Activated CD8-positive, alpha-beta T cell treated with anti-CD3 and anti-CD28 coated beads, Interleukin-2, amount 10 ng/mL, durations not matched to agents 7 days and 5 days (primary cell): ENCODE data around the gene PDE3A. TPM values are rescaled to one million over a fixed set of nuclear protein-coding genes. Genes with fewer than 3 reads are reported as not detected.

ENCODE experiments used
- ATAC-seq: fragments of 150-1000 bp; cut with Tn5 transposase; one replicate; pipeline ENCODE4 v1.10.0; 2021; ENCODE audit warnings: moderate library complexity
- CTCF ChIA-PET: fragments of 350-600 bp; sonication (Branson Sonifier 250); formaldehyde crosslinking; loops from one replicate; lab custom pipeline; 2021; ENCODE audit warnings: antibody characterized with exemption; lab: Charles Lee
- POLR2A ChIA-PET: fragments of 350-600 bp; sonication (Branson Sonifier 250); formaldehyde crosslinking; loops from one replicate; lab custom pipeline; 2021; ENCODE audit warnings: antibody characterized with exemption; lab: Charles Lee
- DNase-seq: peaks from one replicate; pipeline ENCODE4 v3.0.0-alpha.2; 2020
- H3K27ac Mint-ChIP-seq: one replicate; pipeline ENCODE4 v1.8.0; 2021; ENCODE audit warnings: mild to moderate bottlenecking, mixed read lengths
- H3K27me3 Mint-ChIP-seq: one replicate; pipeline ENCODE4 v1.8.0; 2021; ENCODE audit warnings: low read depth, mixed read lengths
- H3K36me3 Mint-ChIP-seq: one replicate; pipeline ENCODE4 v1.8.0; 2021; ENCODE audit warnings: low read depth, mixed read lengths
- H3K4me1 Mint-ChIP-seq: one replicate; pipeline ENCODE4 v1.8.0; 2021; ENCODE audit warnings: low read depth, mixed read lengths
- H3K4me3 Mint-ChIP-seq: one replicate; pipeline ENCODE4 v1.8.0; 2021; ENCODE audit warnings: mild to moderate bottlenecking, mixed read lengths
- H3K9me3 Mint-ChIP-seq: one replicate; pipeline ENCODE4 v1.8.0; 2022; ENCODE audit warnings: mixed read lengths; ENCODE audit not compliant: insufficient read depth
- total RNA-seq, 2 experiments: library from RNA; stranded (reverse); gene quantifications; one replicate each; pipeline ENCODE4 v1.2.3, GENCODE V29; 2021

PDE3A gene
- total RNA-seq, 2 experiments from 2014 or later, result not detected

DNA sequence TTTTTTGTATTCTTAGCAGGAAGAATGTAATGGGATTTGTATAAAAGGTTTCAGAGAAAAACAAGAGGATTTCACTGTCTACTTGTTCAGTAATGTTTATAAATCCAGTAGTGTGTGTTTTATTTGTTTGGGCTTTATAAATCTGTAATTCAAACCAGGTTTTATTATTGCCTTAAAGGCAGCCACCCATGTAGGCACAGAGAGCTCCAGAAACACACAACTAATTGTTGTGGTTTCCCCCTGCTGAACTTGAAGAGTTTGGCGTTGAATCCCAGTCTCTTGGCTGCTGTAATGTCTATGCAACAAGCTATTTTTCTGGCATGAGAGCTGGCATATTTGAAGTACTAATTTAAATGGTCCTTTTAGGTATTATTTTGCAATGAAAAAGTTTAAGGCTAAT is 263.4 kb downstream of the PDE3A start:
- DNase-seq (no peak), ATAC-seq (no peak)
- H3K4me1 Mint-ChIP-seq, result no peaks in the 10 kb centered on the region
- CTCF ChIA-PET, result no interaction called here
- POLR2A ChIA-PET, result no interaction called here
- no peaks in the 10 kb centered on the region for H3K36me3 Mint-ChIP-seq
- H3K9me3 Mint-ChIP-seq, result no peaks in the 10 kb centered on the region
- no peak overlapping the region for H3K4me3 Mint-ChIP-seq
- H3K27ac Mint-ChIP-seq, result no peak overlapping the region
- H3K27me3 Mint-ChIP-seq, result no peaks in the 10 kb centered on the region

GRCh38 chr12:20641106-20641505 is 272.8 kb downstream of the PDE3A start:
- ATAC-seq, result no peak
- no peaks in the 10 kb centered on the region for H3K36me3 Mint-ChIP-seq
- POLR2A ChIA-PET, result no interaction called here

DNA sequence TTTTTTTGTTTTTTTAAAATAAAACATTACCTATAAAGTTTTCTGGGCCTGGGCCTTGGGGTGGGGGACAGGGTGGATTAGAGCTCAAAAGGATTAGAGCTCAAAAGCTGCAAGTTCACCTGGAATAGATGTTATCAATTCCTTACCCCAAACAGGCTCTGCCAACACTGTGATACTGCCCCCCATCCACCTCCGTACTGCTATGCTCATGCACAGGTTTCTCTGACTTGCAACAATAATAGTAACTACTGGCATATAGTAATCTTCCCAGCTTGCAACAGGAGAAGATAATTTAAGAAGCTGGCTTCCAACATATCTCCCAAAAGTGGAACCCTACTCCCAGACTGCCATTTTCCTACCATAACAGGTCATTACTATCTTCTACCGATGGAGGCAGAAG is 275.5 kb downstream of the PDE3A start:
- POLR2A ChIA-PET, result interaction anchor here (0.6 kb wide), 1 partner anchor 10 kb away, joined by 3 read pairs; no protein-coding TSS in a partner anchor
- no peak overlapping the region for H3K27ac Mint-ChIP-seq
- CTCF ChIA-PET, result no interaction called here
- no peak for ATAC-seq
- H3K27me3 Mint-ChIP-seq, result no peaks in the 10 kb centered on the region
- H3K36me3 Mint-ChIP-seq, result no peaks in the 10 kb centered on the region
- H3K4me1 Mint-ChIP-seq, result no peaks in the 10 kb centered on the region
- H3K9me3 Mint-ChIP-seq, result no peaks in the 10 kb centered on the region
- no peak overlapping the region for H3K4me3 Mint-ChIP-seq
- DNase-seq, result no peak

More at GRCh38 chr12:20641106-20641505, 272.8 kb downstream of the PDE3A start:
- H3K9me3 Mint-ChIP-seq, result no peaks in the 10 kb centered on the region
- no peak overlapping the region for H3K4me3 Mint-ChIP-seq
- H3K4me1 Mint-ChIP-seq, result no peaks in the 10 kb centered on the region
- CTCF ChIA-PET, result no interaction called here
- H3K27me3 Mint-ChIP-seq, result no peaks in the 10 kb centered on the region
- H3K27ac Mint-ChIP-seq, result no peak overlapping the region
- no peak for DNase-seq

DNA sequence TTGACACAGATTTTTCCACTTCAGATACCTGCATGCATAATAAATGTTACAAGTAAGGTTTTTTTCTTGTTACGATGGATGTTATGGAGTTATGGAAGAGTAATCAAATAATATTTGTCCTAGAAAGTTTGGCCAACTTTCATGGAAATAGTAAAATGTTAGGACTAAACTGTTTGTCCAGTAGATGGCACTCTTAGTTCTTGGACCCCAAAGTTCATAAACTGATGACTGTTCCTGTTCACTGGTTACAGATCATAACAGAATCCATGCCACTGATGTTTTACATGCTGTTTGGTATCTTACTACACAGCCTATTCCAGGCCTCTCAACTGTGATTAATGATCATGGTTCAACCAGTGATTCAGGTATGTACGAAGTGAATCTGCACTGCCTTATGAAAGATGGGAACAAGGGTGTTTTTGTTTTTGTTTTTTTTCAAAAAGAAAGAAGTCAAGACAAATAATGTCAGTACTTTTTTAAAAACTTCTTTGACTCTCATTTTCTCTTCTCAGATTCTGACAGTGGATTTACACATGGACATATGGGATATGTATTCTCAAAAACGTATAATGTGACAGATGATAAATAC is 278.0 kb downstream of the PDE3A start:
- no peaks in the 10 kb centered on the region for H3K27me3 Mint-ChIP-seq
- ChIA-PET CTCF (no interaction called here), POLR2A (no interaction called here)
- ATAC-seq (no peak), DNase-seq (no peak)
- no peaks in the 10 kb centered on the region for H3K4me1 Mint-ChIP-seq
- no peaks in the 10 kb centered on the region for H3K36me3 Mint-ChIP-seq
- H3K4me3 Mint-ChIP-seq, result no peak overlapping the region
- H3K27ac Mint-ChIP-seq, result no peak overlapping the region
- H3K9me3 Mint-ChIP-seq, result no peaks in the 10 kb centered on the region

DNA sequence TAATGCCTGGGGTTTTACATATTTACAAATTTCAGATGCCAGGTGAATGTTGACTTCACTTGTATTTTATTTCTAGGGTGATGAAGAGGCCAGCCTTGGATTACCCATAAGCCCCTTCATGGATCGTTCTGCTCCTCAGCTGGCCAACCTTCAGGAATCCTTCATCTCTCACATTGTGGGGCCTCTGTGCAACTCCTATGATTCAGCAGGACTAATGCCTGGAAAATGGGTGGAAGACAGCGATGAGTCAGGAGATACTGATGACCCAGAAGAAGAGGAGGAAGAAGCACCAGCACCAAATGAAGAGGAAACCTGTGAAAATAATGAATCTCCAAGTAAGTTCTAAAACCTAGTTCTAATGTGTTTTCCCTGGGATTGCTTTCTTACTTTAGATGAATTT is 285.5 kb downstream of the PDE3A start:
- ChIA-PET POLR2A (no interaction called here), CTCF (no interaction called here)
- no peaks in the 10 kb centered on the region for H3K36me3 Mint-ChIP-seq
- no peak for ATAC-seq
- H3K4me1 Mint-ChIP-seq, result no peaks in the 10 kb centered on the region
- DNase-seq, result no peak
- H3K4me3 Mint-ChIP-seq, result no peak overlapping the region
- H3K9me3 Mint-ChIP-seq, result no peaks in the 10 kb centered on the region
- H3K27me3 Mint-ChIP-seq, result no peaks in the 10 kb centered on the region
- no peak overlapping the region for H3K27ac Mint-ChIP-seq

- Mint-ChIP-seq H3K4me3 (no peak overlapping the region), H3K4me1 (no peaks in the 10 kb centered on the region), H3K27me3 (no peaks in the 10 kb centered on the region), H3K36me3 (no peaks in the 10 kb centered on the region), H3K27ac (no peak overlapping the region), H3K9me3 (no peaks in the 10 kb centered on the region)
- POLR2A ChIA-PET, result interaction anchor here (0.6 kb wide), 1 partner anchor 23 kb away, joined by 5 read pairs; no protein-coding TSS in a partner anchor
- CTCF ChIA-PET, result no interaction called here
- ATAC-seq (no peak), DNase-seq (no peak)
Observed at GRCh38 chr12:20656600-20656999, 288.3 kb downstream of the PDE3A start.

- CTCF ChIA-PET, result no interaction called here
Observed at GRCh38 chr12:20657496-20657895, 289.2 kb downstream of the PDE3A start.

DNA sequence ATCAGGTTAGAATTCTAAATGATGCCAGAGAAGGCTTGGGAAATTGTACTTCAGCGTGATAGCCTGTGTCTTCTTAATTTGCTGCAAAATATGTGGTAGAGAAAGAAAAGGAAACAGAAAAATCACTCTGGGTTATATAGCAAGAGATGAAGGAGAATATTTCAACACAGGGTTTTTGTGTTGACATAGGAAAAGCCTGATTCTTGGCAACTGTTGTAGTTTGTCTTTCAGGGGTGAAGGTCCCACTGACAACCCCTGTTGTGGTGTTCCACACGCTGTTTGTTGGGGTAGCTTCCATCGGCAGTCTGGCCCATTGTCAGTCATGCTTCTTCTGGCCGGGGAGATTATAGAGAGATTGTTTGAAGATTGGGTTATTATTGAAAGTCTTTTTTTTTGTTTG is 313.0 kb downstream of the PDE3A start:
- no peak overlapping the region for H3K4me3 Mint-ChIP-seq
- POLR2A ChIA-PET, result no interaction called here
- no peak for ATAC-seq
- H3K27me3 Mint-ChIP-seq, result no peaks in the 10 kb centered on the region
- no peak overlapping the region for H3K27ac Mint-ChIP-seq
- H3K9me3 Mint-ChIP-seq, result peaks cover 6% of the 10 kb centered on the region
- H3K4me1 Mint-ChIP-seq, result no peaks in the 10 kb centered on the region
- H3K36me3 Mint-ChIP-seq, result no peaks in the 10 kb centered on the region
- CTCF ChIA-PET, result no interaction called here
- no peak for DNase-seq

More at GRCh38 chr12:20657496-20657895, 289.2 kb downstream of the PDE3A start:
- Mint-ChIP-seq H3K4me3 (no peak overlapping the region), H3K27ac (no peak overlapping the region), H3K27me3 (no peaks in the 10 kb centered on the region), H3K4me1 (no peaks in the 10 kb centered on the region), H3K9me3 (peaks cover 6% of the 10 kb centered on the region), H3K36me3 (no peaks in the 10 kb centered on the region)
- POLR2A ChIA-PET, result no interaction called here
- DNase-seq (no peak), ATAC-seq (no peak)

DNA sequence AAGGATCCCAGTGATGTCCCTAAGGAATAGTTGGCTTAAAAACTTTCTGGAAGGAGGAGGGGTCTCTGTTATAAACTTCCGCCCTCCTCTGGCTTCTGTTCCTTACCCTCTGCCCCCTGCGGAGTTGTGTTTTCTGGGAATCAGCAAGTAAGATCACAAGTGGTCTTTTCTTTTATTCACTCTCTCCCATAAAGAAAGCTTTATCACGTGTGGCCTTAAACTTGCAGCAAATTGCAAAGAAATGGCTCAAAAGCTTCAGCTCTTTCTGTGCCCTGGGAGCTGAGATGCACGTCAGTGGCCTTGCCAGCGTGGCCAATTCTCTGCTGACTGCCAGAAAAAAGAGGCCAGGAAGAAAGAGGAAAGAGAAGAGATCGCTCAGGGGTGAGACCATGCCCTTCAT is 326.9 kb downstream of the PDE3A start, which contains the start of gene SLCO1C1:
Gene SLCO1C1, plus strand, starts transcription at position 101 of the 400 bp plus-strand sequence. CDS start 4,245 bp downstream, outside the sequence.
- ChIA-PET POLR2A (no interaction called here), CTCF (no interaction called here)
- Mint-ChIP-seq H3K27me3 (no peaks in the 10 kb centered on the region), H3K9me3 (no peaks in the 10 kb centered on the region), H3K4me3 (no peak within 1 kb of the TSS), H3K4me1 (no peaks in the 10 kb centered on the region), H3K27ac (no peak within 1 kb of the TSS), H3K36me3 (no peaks in the 10 kb centered on the region)
- DNase-seq (no peak), ATAC-seq (no peak)

GRCh38 chr12:20696181-20696905 is 328.0 kb downstream of the PDE3A start:
- POLR2A ChIA-PET, result no interaction called here
- no peaks in the 10 kb centered on the region for H3K9me3 Mint-ChIP-seq
- no peaks in the 10 kb centered on the region for H3K36me3 Mint-ChIP-seq
- no peaks in the 10 kb centered on the region for H3K4me1 Mint-ChIP-seq
- CTCF ChIA-PET, result no interaction called here
- ATAC-seq (no peak), DNase-seq (no peak)
- H3K27me3 Mint-ChIP-seq, result no peaks in the 10 kb centered on the region
- H3K27ac Mint-ChIP-seq, result no peak overlapping the region
- H3K4me3 Mint-ChIP-seq, result no peak overlapping the region

DNA sequence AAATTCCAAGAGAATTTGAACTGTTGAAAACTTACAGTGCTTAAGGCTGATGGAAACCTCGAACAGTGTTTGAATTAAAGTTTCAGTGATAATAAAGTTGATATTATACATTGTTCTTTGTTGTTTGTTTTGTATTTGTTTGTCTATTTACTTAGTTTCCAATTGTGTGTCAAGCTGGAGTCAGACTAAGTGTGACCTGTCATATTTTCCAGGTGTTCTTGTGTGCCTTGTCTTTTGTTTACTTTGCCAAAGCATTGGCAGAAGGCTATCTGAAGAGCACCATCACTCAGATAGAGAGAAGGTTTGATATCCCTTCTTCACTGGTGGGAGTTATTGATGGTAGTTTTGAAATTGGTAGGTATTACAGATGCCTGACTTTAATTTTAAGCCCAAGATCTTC is 332.8 kb downstream of the PDE3A start:
- CTCF ChIA-PET, result no interaction called here
- POLR2A ChIA-PET, result no interaction called here
- no peak overlapping the region for H3K27ac Mint-ChIP-seq
- no peaks in the 10 kb centered on the region for H3K27me3 Mint-ChIP-seq
- H3K4me3 Mint-ChIP-seq, result no peak overlapping the region
- ATAC-seq (no peak), DNase-seq (no peak)
- no peaks in the 10 kb centered on the region for H3K36me3 Mint-ChIP-seq
- no peaks in the 10 kb centered on the region for H3K9me3 Mint-ChIP-seq
- H3K4me1 Mint-ChIP-seq, result no peaks in the 10 kb centered on the region

DNA sequence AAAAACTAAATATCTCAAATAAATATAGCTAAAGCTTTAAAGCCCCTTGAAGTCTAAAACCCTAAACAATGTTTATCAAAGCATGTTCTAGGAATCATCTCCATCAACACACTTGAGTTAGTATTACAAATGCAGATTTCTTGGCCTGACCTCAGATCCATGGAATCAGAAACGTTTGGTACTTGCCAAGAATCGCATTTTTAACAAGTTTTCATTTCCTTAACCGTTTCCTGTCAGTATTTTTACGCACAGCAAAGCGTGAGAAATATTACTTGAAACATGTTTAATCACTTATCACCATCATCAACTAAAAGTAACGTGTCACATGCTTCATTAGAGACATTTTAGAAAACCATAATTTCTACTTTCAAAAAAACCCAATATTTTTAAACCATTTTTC is 336.5 kb downstream of the PDE3A start:
- no peak for DNase-seq
- Mint-ChIP-seq H3K4me1 (no peaks in the 10 kb centered on the region), H3K36me3 (no peaks in the 10 kb centered on the region), H3K4me3 (no peak overlapping the region), H3K27ac (no peak overlapping the region), H3K27me3 (no peaks in the 10 kb centered on the region), H3K9me3 (no peaks in the 10 kb centered on the region)
- POLR2A ChIA-PET, result no interaction called here
- CTCF ChIA-PET, result no interaction called here
- no peak for ATAC-seq
